Keratinocyte (primary cell): ENCODE measurements around the gene ACVR1B. TPM values are rescaled to one million over a fixed set of nuclear protein-coding genes. Genes with fewer than 3 reads are reported as not detected.

Source experiments
- DNase-seq: peaks from one replicate; pipeline ENCODE4 v3.0.0-alpha.2; 2011; ENCODE audit warnings: low read depth, missing footprints, low spot score
- FAIRE-seq: peaks from 2 replicates; lab custom pipeline; 2011; peaks lifted over from hg19 to GRCh38; lab: Jason Lieb, UNC
- H2AFZ ChIP-seq: 2 replicates; pipeline ENCODE4 v1.6.0; 2012; ENCODE audit warnings: low read length, control low read depth, inconsistent platforms; ENCODE audit not compliant: control insufficient read depth
- H3K27ac ChIP-seq: 2 replicates; pipeline ENCODE4 v1.5.1; 2011; ENCODE audit warnings: low read length; ENCODE audit not compliant: control insufficient read depth, insufficient read depth
- H3K27me3 ChIP-seq: 3 replicates; pipeline ENCODE4 v1.6.0; 2011; ENCODE audit warnings: low read length; ENCODE audit not compliant: control insufficient read depth, insufficient read depth; ENCODE audit errors: extremely low read depth
- H3K36me3 ChIP-seq, 2 experiments: 2 replicates in 1 of 2; 3 replicates in 1 of 2; pipeline ENCODE4 v1.5.1; 2011; ENCODE audit warnings: low read length in 2 of 2, mild to moderate bottlenecking in 1 of 2; ENCODE audit not compliant: control insufficient read depth in 2 of 2, insufficient read depth in 2 of 2; ENCODE audit errors: extremely low read depth in 1 of 2
- H3K4me1 ChIP-seq: 3 replicates; pipeline ENCODE4 v1.5.1; 2011; ENCODE audit warnings: low read length; ENCODE audit not compliant: control insufficient read depth, insufficient read depth; ENCODE audit errors: extremely low read depth
- H3K4me2 ChIP-seq: 3 replicates; pipeline ENCODE4 v1.6.0; 2011; ENCODE audit warnings: low read depth, low read length; ENCODE audit not compliant: control insufficient read depth, insufficient read depth; ENCODE audit errors: extremely low read depth
- H3K4me3 ChIP-seq, 3 experiments: fragments of 200-600 bp in 1 of 3; sonication (generic) in 1 of 3; 2 replicates in 2 of 3; 3 replicates in 1 of 3; pipeline ENCODE4 v1.5.1; 2011 to 2016; ENCODE audit warnings: low read length in 3 of 3, mild to moderate bottlenecking in 3 of 3, control low read depth in 2 of 3, inconsistent platforms in 1 of 3, low read depth in 1 of 3, mixed read lengths in 1 of 3, mixed run types in 1 of 3, moderate library complexity in 1 of 3; ENCODE audit not compliant: control insufficient read depth in 2 of 3, insufficient read depth in 2 of 3; ENCODE audit errors: extremely low read depth in 1 of 3
- H3K79me2 ChIP-seq: 2 replicates; pipeline ENCODE4 v1.6.0; 2012; ENCODE audit warnings: low read length; ENCODE audit not compliant: control insufficient read depth, insufficient read depth
- H3K9ac ChIP-seq: 3 replicates; pipeline ENCODE4 v1.6.0; 2011; ENCODE audit warnings: low read length; ENCODE audit not compliant: control insufficient read depth, insufficient read depth; ENCODE audit errors: extremely low read depth
- H3K9me1 ChIP-seq: 3 replicates; pipeline ENCODE4 v1.6.0; 2011; ENCODE audit warnings: low read length; ENCODE audit not compliant: control insufficient read depth, insufficient read depth; ENCODE audit errors: extremely low read depth
- H3K9me3 ChIP-seq: 2 replicates; pipeline ENCODE4 v1.5.1; 2012; ENCODE audit warnings: low read depth, low read length; ENCODE audit not compliant: control insufficient read depth
- H4K20me1 ChIP-seq: 3 replicates; pipeline ENCODE4 v1.6.0; 2011; ENCODE audit warnings: low read length; ENCODE audit not compliant: control insufficient read depth, insufficient read depth; ENCODE audit errors: extremely low read depth
- CTCF ChIP-seq, 3 experiments: IDR thresholded peaks in 1 of 3; conservative IDR thresholded peaks in 1 of 3; optimal IDR thresholded peaks in 1 of 3; 2 replicates in 2 of 3; 3 replicates in 1 of 3; pipeline versions ENCODE3 to v1.5.1; 2011; ENCODE audit warnings: low read length in 3 of 3, mild to moderate bottlenecking in 3 of 3, moderate library complexity in 2 of 3, control low read depth in 1 of 3, inconsistent platforms in 1 of 3; ENCODE audit not compliant: insufficient read depth in 2 of 3; ENCODE audit errors: extremely low read depth in 1 of 3
- EZH2 ChIP-seq: IDR thresholded peaks from one replicate; pipeline ENCODE4 v1.6.1; 2012; ENCODE audit warnings: inconsistent platforms, mild to moderate bottlenecking, low read length, moderate library complexity
- dilution Hi-C: fragments of 300-500 bp; cut with MboI; formaldehyde crosslinking; loops from one replicate; pipeline ENCODE4 v1.7.0; 2020; ENCODE audit warnings: low sequenced_read_pairs; ENCODE audit not compliant: extremely low pct_ligation_motif_present
- polyA plus RNA-seq, 5 experiments: library from polyadenylated mRNA; depleted of rRNA in 3 of 5; stranded (reverse) in 3 of 5; stranded (forward) in 1 of 5; unstranded in 1 of 5; fragments of >200 nt; gene quantifications; 1 replicate in 1 of 5; 2 replicates in 3 of 5; 3 replicates in 1 of 5; pipeline versions ENCODE4 v1.2.1 to v1.2.3, GENCODE V29; 2011 to 2012; ENCODE audit warnings: missing spikeins in 2 of 5, low read depth in 1 of 5, low replicate concordance in 1 of 5

Gene ACVR1B
- polyA plus RNA-seq, 1 donor (not counting 4 experiments of a cell fraction or from before 2014, with no cell fraction given) = 12.7 TPM

GRCh38 chr12:51958542-51958941, 7.0 kb downstream of the ACVR1B start:
- H3K36me3 ChIP-seq = peaks cover 0 to 2% of the 10 kb centered on the region in 2 experiments
- H3K4me1 ChIP-seq = peaks cover 37% of the 10 kb centered on the region
- H3K9ac ChIP-seq = no peak overlapping the region
- H3K9me1 ChIP-seq = no peaks in the 10 kb centered on the region
- H3K4me3 ChIP-seq = no peak overlapping the region
- peaks cover 69% of the 10 kb centered on the region for H3K79me2 ChIP-seq
- dilution Hi-C loops = no loop called here
- DNase-seq (no peak), FAIRE-seq (no peak)
- TF ChIP-seq CTCF (optimal IDR thresholded peaks at IDR 0.05 in 1 of 3, IDR thresholded peaks at IDR 0.05 in 1 of 3, conservative IDR thresholded peaks at IDR 0.05 in 1 of 3; ENCODE audit: extremely low read depth in 1 of 3, insufficient read depth in 2 of 3, low read length in 3 of 3) = no peak
- TF ChIP-seq EZH2 = no peak
- peaks cover 3% of the 10 kb centered on the region for H4K20me1 ChIP-seq
- no peak overlapping the region for H2AFZ ChIP-seq
- H3K4me2 ChIP-seq = no peak overlapping the region
- H3K9me3 ChIP-seq = no peaks in the 10 kb centered on the region
- H3K27ac ChIP-seq = no peak overlapping the region
- no peaks in the 10 kb centered on the region for H3K27me3 ChIP-seq

- no peaks in the 10 kb centered on the region for H3K9me3 ChIP-seq
- peaks cover 69% of the 10 kb centered on the region for H3K79me2 ChIP-seq
- H3K9ac ChIP-seq = no peak overlapping the region
- H3K27me3 ChIP-seq = no peaks in the 10 kb centered on the region
- H3K27ac ChIP-seq = no peak overlapping the region
- FAIRE-seq (no peak), DNase-seq (no peak)
- no peaks in the 10 kb centered on the region for H3K9me1 ChIP-seq
- H4K20me1 ChIP-seq = peaks cover 3% of the 10 kb centered on the region
- TF ChIP-seq CTCF (optimal IDR thresholded peaks at IDR 0.05 in 1 of 3, IDR thresholded peaks at IDR 0.05 in 1 of 3, conservative IDR thresholded peaks at IDR 0.05 in 1 of 3; ENCODE audit: extremely low read depth in 1 of 3, insufficient read depth in 2 of 3, low read length in 3 of 3) (no peak), EZH2 (no peak)
- dilution Hi-C loops = no loop called here
- H3K4me3 ChIP-seq = no peak overlapping the region
- H3K4me2 ChIP-seq = no peak overlapping the region
- peaks cover 0 to 2% of the 10 kb centered on the region in 2 experiments for H3K36me3 ChIP-seq
- H3K4me1 ChIP-seq = peaks cover 30% of the 10 kb centered on the region
- H2AFZ ChIP-seq = no peak overlapping the region
Observed at GRCh38 chr12:51959211-51959610, 7.7 kb downstream of the ACVR1B start.
